CD4-positive, alpha-beta memory T cell (primary cell): Measurements from ENCODE around the gene LRRC3. TPM values are rescaled to one million over a fixed set of nuclear protein-coding genes. Genes with fewer than 3 reads are reported as not detected.

Experiments used
- CTCF ChIA-PET: fragments of 350-600 bp; sonication (Branson Sonifier 250); formaldehyde crosslinking; loops from one replicate; lab custom pipeline; 2021; ENCODE audit warnings: inconsistent platforms; ENCODE audit not compliant: partially characterized antibody; lab: Charles Lee
- POLR2A ChIA-PET: fragments of 350-600 bp; sonication (Branson Sonifier 250); formaldehyde crosslinking; loops from one replicate; lab custom pipeline; 2021; ENCODE audit not compliant: partially characterized antibody; lab: Charles Lee
- DNase-seq, 5 donors: peaks; one replicate each; pipeline versions ENCODE4 v3.0.0 to v3.0.0-alpha.2; 2020 to 2022; ENCODE audit warnings: mixed read lengths in 1 of 5
- H3K27ac ChIP-seq: one replicate; pipeline ENCODE4 v1.7.0; 2013; ENCODE audit warnings: low read depth, low read length
- H3K27me3 ChIP-seq: 2 replicates; pipeline ENCODE4 v1.7.0; 2013; ENCODE audit warnings: mild to moderate bottlenecking, low read length, moderate library complexity; ENCODE audit not compliant: insufficient read depth
- H3K36me3 ChIP-seq: 2 replicates; pipeline ENCODE4 v1.7.0; 2013; ENCODE audit warnings: mild to moderate bottlenecking, low read length, moderate library complexity; ENCODE audit not compliant: insufficient read depth
- H3K4me1 ChIP-seq: 2 replicates; pipeline ENCODE4 v1.7.0; 2013; ENCODE audit warnings: mild to moderate bottlenecking, low read length, moderate library complexity; ENCODE audit not compliant: insufficient read depth
- H3K4me3 ChIP-seq, 2 donors: one replicate each; pipeline ENCODE4 v1.7.0; 2013; ENCODE audit warnings: low read length in 2 of 2, mild to moderate bottlenecking in 1 of 2
- H3K9me3 ChIP-seq, 2 donors: one replicate each; pipeline ENCODE4 v1.7.0; 2013; ENCODE audit warnings: low read length in 2 of 2, control low read depth in 1 of 2; ENCODE audit not compliant: control insufficient read depth in 1 of 2
- H3K27ac Mint-ChIP-seq, 7 donors: one replicate each; pipeline ENCODE4 v1.8.0; 2020 to 2021; ENCODE audit warnings: mixed read lengths in 7 of 7, mild to moderate bottlenecking in 6 of 7, inconsistent platforms in 3 of 7, moderate library complexity in 3 of 7
- H3K27me3 Mint-ChIP-seq, 2 donors: one replicate each; pipeline ENCODE4 v1.8.0; 2020 to 2021; ENCODE audit warnings: mixed read lengths in 2 of 2
- H3K36me3 Mint-ChIP-seq, 2 donors: one replicate each; pipeline ENCODE4 v1.8.0; 2020 to 2021; ENCODE audit warnings: mixed read lengths in 2 of 2, inconsistent platforms in 1 of 2, mild to moderate bottlenecking in 1 of 2
- H3K4me1 Mint-ChIP-seq, 4 donors: one replicate each; pipeline ENCODE4 v1.8.0; 2020 to 2021; ENCODE audit warnings: mixed read lengths in 4 of 4, mild to moderate bottlenecking in 1 of 4
- H3K4me3 Mint-ChIP-seq, 8 donors: one replicate each; pipeline ENCODE4 v1.8.0; 2020 to 2021; ENCODE audit warnings: mixed read lengths in 8 of 8, mild to moderate bottlenecking in 7 of 8, moderate library complexity in 6 of 8, inconsistent platforms in 3 of 8
- H3K9me3 Mint-ChIP-seq, 8 donors: one replicate each; pipeline ENCODE4 v1.8.0; 2020 to 2021; ENCODE audit warnings: mixed read lengths in 8 of 8, mild to moderate bottlenecking in 5 of 8, inconsistent platforms in 3 of 8, moderate library complexity in 1 of 8
- intact Hi-C: fragments of 100-400 bp; cut with micrococcal nuclease; formaldehyde crosslinking; loops from one replicate; pipeline ENCODE4 v1.15.1; 2023
- polyA plus RNA-seq, 2 donors: library from polyadenylated mRNA; unstranded; fragments of 300-500 nt; fragmentation: Illumina TruSeq; gene quantifications; one replicate each; pipeline ENCODE4 v1.2.3, GENCODE V29; 2021
- total RNA-seq, 2 experiments: library from RNA; stranded (reverse); gene quantifications; one replicate each; pipeline ENCODE4 v1.2.3, GENCODE V29; 2021

LRRC3 gene
- total and polyA plus RNA-seq, 4 experiments from 2014 or later = 0.11 to 1.5 (median 1.0) TPM

DNA sequence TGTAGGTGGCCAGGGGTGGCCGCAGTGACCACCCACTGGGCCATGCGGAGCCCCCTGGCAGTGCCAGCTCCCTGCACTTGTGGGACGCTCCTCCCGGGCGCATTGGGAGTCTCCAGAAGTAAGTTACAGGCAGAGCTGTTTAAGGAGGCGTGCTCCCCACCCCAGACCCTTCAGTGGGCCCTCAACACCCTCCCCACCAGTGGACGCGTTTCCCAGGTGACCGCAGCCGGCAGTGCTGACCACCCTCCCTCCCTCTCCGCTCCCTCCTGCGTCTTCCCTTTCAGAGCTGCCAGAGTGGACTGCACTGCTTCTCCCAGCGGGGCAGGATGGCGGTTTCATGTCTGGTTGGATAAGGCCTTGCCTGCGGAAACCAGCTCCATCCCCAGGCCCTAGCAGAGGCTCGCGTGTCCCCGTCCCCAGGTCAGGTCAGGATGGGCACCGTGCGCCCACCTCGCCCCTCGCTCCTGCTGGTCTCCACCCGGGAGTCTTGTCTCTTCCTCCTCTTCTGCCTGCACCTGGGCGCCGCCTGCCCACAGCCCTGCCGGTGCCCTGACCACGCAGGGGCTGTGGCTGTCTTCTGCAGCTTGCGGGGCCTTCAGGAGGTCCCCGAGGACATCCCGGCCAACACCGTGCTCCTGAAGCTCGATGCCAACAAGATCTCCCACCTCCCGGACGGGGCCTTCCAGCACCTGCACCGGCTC, 1.1 kb downstream of the LRRC3 start:
- Histone ChIP-seq H3K27ac (no peak overlapping the region), H3K27me3 (no peaks in the 10 kb centered on the region)
- DNase-seq = no peak

GRCh38 chr21:44456915-44457736, 1.8 kb downstream of the LRRC3 start:
- POLR2A ChIA-PET = interaction anchor here (1.3 kb wide), 1 partner anchor 118 kb away, joined by 4 read pairs; the partner anchor contains the start of gene CFAP410
- no peak for DNase-seq
- no peaks in the 10 kb centered on the region for H3K9me3 ChIP-seq

More for the DNA sequence above, 1.1 kb downstream of the LRRC3 start:
- no peaks in the 10 kb centered on the region for H3K36me3 Mint-ChIP-seq
- H3K4me3 ChIP-seq = peak overlapping the region in 1 of 2 donors; percentile 55
- no peaks in the 10 kb centered on the region for H3K36me3 ChIP-seq
- ChIA-PET CTCF (no interaction called here), POLR2A (interaction anchor here (1.3 kb wide), 1 partner anchor 117 kb away, joined by 4 read pairs; the partner anchor contains the start of gene CFAP410)
- H3K27ac Mint-ChIP-seq = no peak overlapping the region
- intact Hi-C loops = no loop called here
- peak overlapping the region in 4 of 8 donors; percentile 47 to 64 (median 60) for H3K4me3 Mint-ChIP-seq
- no peaks in the 10 kb centered on the region for H3K9me3 ChIP-seq
- peaks cover 0 to 2% of the 10 kb centered on the region in 2 donors for H3K27me3 Mint-ChIP-seq
- peaks cover 0 to 19% (median 1%) of the 10 kb centered on the region in 8 donors for H3K9me3 Mint-ChIP-seq
- peaks cover 0 to 18% (median 7%) of the 10 kb centered on the region in 4 donors for H3K4me1 Mint-ChIP-seq
- peaks cover 13% of the 10 kb centered on the region for H3K4me1 ChIP-seq

GRCh38 chr21:44458971-44459711, 3.8 kb downstream of the LRRC3 start:
- POLR2A ChIA-PET = no interaction called here
- no peak overlapping the region for H3K4me3 ChIP-seq
- no peak overlapping the region for H3K27ac ChIP-seq
- H3K36me3 ChIP-seq = no peaks in the 10 kb centered on the region
- Mint-ChIP-seq H3K9me3 (peaks cover 0 to 6% (median 0%) of the 10 kb centered on the region in 8 donors), H3K4me1 (peaks cover 0 to 17% (median 6%) of the 10 kb centered on the region in 4 donors), H3K27me3 (no peaks in the 10 kb centered on the region), H3K4me3 (no peak overlapping the region), H3K36me3 (no peaks in the 10 kb centered on the region), H3K27ac (peak overlapping the region in 1 of 7 donors; percentile 46)
- H3K9me3 ChIP-seq = no peaks in the 10 kb centered on the region
- H3K4me1 ChIP-seq = peaks cover 13% of the 10 kb centered on the region
- H3K27me3 ChIP-seq = no peaks in the 10 kb centered on the region
- DNase-seq = no peak
- intact Hi-C loops = no loop called here
- CTCF ChIA-PET = no interaction called here

More at GRCh38 chr21:44456915-44457736, 1.8 kb downstream of the LRRC3 start:
- no peaks in the 10 kb centered on the region for H3K27me3 Mint-ChIP-seq
- H3K4me1 ChIP-seq = peaks cover 13% of the 10 kb centered on the region
- intact Hi-C loops = no loop called here
- peaks cover 0 to 18% (median 7%) of the 10 kb centered on the region in 4 donors for H3K4me1 Mint-ChIP-seq
- no peaks in the 10 kb centered on the region for H3K36me3 Mint-ChIP-seq
- no peaks in the 10 kb centered on the region for H3K27me3 ChIP-seq
- no peak overlapping the region for H3K27ac Mint-ChIP-seq
- H3K27ac ChIP-seq = no peak overlapping the region
- peaks cover 0 to 15% (median 1%) of the 10 kb centered on the region in 8 donors for H3K9me3 Mint-ChIP-seq
- CTCF ChIA-PET = no interaction called here
- peak overlapping the region in 4 of 8 donors; percentile 1 to 62 (median 12) for H3K4me3 Mint-ChIP-seq
- no peaks in the 10 kb centered on the region for H3K36me3 ChIP-seq
- H3K4me3 ChIP-seq = no peak overlapping the region

DNA sequence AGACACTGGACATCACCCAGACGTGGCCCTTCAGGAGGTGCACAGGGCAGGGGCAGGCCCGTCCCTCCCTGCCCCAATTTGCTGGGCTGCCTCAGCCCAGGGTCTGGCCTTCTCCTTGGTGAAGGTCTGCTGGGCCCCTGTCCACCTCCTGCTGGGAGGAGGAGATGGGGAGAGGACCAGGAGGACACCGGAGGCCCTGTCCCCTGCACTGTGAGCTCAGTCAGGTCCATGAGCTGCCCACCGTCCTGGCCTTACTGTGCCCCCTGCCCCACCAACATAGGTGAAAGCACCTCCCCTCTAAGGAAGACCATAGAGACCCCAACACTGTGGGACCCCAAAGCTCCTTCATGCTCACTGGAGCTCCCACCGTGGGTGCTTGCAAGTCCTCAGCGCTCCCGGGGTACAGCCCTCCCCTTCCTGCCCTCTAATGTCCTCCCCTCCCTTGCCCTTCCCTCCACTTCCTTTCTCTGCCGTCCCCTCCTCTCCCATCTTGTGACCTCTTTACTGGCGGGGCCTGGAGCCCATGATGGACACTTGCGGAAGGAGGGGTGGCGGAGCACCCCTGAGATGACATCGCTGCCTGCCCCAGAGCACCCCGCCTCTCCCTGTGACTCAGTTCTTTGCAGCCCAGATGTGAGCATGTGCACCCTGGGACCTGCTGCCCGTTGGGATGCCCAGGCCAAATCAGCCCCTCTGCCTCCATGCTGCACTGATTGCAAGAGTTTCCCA, 4.6 kb downstream of the LRRC3 start:
- CTCF ChIA-PET = no interaction called here
- Mint-ChIP-seq H3K36me3 (no peaks in the 10 kb centered on the region), H3K4me1 (peaks cover 0 to 10% (median 1%) of the 10 kb centered on the region in 4 donors), H3K27ac (peak overlapping the region in 1 of 7 donors; percentile 46), H3K9me3 (no peaks in the 10 kb centered on the region), H3K27me3 (no peaks in the 10 kb centered on the region), H3K4me3 (no peak overlapping the region)
- Histone ChIP-seq H3K27me3 (no peaks in the 10 kb centered on the region), H3K36me3 (no peaks in the 10 kb centered on the region), H3K4me3 (no peak overlapping the region), H3K27ac (no peak overlapping the region), H3K4me1 (peaks cover 9% of the 10 kb centered on the region), H3K9me3 (no peaks in the 10 kb centered on the region)
- POLR2A ChIA-PET = no interaction called here
- no peak for DNase-seq
- intact Hi-C loops = no loop called here

DNA sequence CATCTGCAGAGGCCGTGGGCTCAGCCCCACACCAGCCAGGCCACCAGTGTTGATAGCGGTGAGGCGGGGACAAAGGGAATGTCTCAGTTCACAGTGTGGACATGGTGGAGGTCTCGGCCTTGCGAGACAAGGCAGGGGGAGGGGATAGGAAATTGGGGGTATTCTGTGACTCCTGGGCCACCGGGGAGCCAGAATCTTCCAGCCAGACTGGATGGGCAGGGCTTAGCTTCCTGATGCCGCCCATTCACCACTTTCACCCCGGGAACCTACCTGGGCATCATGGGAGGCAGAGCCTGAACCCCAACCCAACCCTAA, 5.1 kb downstream of the LRRC3 start:
- intact Hi-C loops = no loop called here
- Histone ChIP-seq H3K4me1 (peaks cover 8% of the 10 kb centered on the region), H3K36me3 (no peaks in the 10 kb centered on the region), H3K27ac (no peak overlapping the region), H3K27me3 (no peaks in the 10 kb centered on the region), H3K9me3 (no peaks in the 10 kb centered on the region), H3K4me3 (no peak overlapping the region)
- CTCF ChIA-PET = no interaction called here
- Mint-ChIP-seq H3K9me3 (no peaks in the 10 kb centered on the region), H3K27me3 (no peaks in the 10 kb centered on the region), H3K27ac (no peak overlapping the region), H3K4me3 (no peak overlapping the region), H3K36me3 (no peaks in the 10 kb centered on the region), H3K4me1 (peaks cover 0 to 10% (median 0%) of the 10 kb centered on the region in 4 donors)
- no peak for DNase-seq
- POLR2A ChIA-PET = no interaction called here

DNA sequence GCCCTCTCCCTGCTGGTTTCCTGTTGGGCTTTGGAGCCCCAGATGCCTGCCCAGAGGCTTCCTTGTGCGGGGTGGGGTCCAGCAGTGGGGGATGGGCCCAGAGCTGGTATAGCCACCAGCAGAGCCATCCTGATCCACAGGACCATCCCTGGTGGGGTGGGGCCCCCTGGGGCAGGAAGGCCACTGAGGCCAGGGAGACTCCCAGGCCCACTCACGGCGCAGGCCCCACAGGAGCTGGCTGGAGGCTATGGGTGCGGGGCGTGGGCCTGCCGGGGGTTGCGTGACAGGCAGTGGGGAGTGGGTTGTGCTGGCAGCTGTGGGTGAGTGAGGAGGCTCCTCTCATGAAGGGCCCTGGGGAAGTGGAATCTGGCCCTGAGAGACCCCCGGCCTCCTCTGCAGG, 5.7 kb downstream of the LRRC3 start:
- H3K36me3 Mint-ChIP-seq = no peaks in the 10 kb centered on the region

More for the DNA sequence above, 5.7 kb downstream of the LRRC3 start:
- Histone ChIP-seq H3K4me3 (no peak overlapping the region), H3K36me3 (no peaks in the 10 kb centered on the region), H3K9me3 (no peaks in the 10 kb centered on the region), H3K4me1 (peaks cover 5% of the 10 kb centered on the region), H3K27me3 (no peaks in the 10 kb centered on the region), H3K27ac (no peak overlapping the region)
- H3K4me3 Mint-ChIP-seq = peak overlapping the region in 1 of 8 donors; percentile 16
- no peaks in the 10 kb centered on the region for H3K27me3 Mint-ChIP-seq
- H3K27ac Mint-ChIP-seq = no peak overlapping the region
- CTCF ChIA-PET = no interaction called here
- intact Hi-C loops = no loop called here
- POLR2A ChIA-PET = no interaction called here
- no peaks in the 10 kb centered on the region for H3K9me3 Mint-ChIP-seq
- peaks cover 0 to 7% (median under 1%) of the 10 kb centered on the region in 4 donors for H3K4me1 Mint-ChIP-seq
- DNase-seq = no peak
